ENCODE data around the gene PTPRC. TPM values are rescaled to one million over a fixed set of nuclear protein-coding genes. Genes with fewer than 3 reads are reported as not detected.

PTPRC gene
- total RNA-seq, 1 donor from 2014 or later = not detected

DNA sequence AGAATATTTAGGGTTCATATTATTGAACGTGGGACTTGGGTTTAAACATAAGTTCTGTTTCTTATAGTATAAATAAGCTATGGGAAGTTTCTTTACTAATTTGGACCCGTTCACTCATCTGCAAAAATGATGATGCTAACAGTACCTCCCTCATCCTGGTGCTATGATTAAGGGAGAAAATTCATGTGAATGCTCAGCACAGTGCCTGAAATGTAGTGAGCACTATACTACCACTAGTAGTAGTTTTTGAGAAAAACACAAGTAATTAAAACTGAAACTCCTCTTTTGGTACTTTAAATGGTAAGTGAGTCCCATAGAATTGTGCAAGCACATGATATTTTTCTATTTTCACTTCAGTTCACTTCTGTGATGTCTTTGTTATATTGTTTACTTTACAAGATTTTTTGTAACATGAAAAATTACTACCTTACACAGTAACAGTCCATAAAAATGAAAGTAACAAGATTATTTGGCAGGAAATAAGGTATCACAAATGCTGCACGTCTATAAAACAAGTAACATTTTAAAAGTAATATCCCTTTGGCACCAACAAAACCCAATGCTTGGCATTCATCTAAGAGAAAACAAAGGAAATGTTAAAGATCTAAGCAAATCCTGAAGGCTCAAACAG is 11.3 kb upstream of the PTPRC start:
- Mint-ChIP-seq H3K36me3 (ENCODE audit: low read depth, unreplicated experiment) (no peaks in the 10 kb centered on the region), H3K27me3 (ENCODE audit: unreplicated experiment) (peaks cover 4% of the 10 kb centered on the region), H3K27ac (ENCODE audit: unreplicated experiment) (no peak overlapping the region)

DNA sequence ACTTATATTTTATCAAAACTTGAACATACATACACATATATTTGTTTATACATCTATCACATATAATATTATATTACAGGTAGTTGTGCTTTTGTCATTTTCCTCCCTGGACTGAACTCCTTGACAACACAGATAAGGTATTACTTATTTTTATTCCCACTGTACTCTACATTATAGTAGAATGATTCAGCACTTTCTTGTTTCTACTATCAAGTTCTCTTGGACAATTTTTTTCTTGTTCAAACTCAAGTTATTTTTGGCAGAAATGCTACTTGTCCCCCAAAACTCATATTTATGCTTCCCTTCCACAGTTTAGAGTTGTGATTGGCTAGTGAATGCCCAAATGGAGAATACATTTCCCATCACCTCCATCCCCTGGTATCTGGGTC is 10.8 kb upstream of the PTPRC start:
- TF ChIP-seq, protein P1, sequence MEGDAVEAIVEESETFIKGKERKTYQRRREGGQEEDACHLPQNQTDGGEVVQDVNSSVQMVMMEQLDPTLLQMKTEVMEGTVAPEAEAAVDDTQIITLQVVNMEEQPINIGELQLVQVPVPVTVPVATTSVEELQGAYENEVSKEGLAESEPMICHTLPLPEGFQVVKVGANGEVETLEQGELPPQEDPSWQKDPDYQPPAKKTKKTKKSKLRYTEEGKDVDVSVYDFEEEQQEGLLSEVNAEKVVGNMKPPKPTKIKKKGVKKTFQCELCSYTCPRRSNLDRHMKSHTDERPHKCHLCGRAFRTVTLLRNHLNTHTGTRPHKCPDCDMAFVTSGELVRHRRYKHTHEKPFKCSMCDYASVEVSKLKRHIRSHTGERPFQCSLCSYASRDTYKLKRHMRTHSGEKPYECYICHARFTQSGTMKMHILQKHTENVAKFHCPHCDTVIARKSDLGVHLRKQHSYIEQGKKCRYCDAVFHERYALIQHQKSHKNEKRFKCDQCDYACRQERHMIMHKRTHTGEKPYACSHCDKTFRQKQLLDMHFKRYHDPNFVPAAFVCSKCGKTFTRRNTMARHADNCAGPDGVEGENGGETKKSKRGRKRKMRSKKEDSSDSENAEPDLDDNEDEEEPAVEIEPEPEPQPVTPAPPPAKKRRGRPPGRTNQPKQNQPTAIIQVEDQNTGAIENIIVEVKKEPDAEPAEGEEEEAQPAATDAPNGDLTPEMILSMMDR (IDR thresholded peaks at IDR 0.05; ENCODE audit: unreplicated experiment) = no peak
- H3K4me3 Mint-ChIP-seq (ENCODE audit: unreplicated experiment) = no peak overlapping the region
- H3K9me3 Mint-ChIP-seq (ENCODE audit: unreplicated experiment) = no peaks in the 10 kb centered on the region
- no peaks in the 10 kb centered on the region for H3K4me1 Mint-ChIP-seq (ENCODE audit: unreplicated experiment)
- no peaks in the 10 kb centered on the region for H3K36me3 Mint-ChIP-seq (ENCODE audit: low read depth, unreplicated experiment)
- peaks cover 4% of the 10 kb centered on the region for H3K27me3 Mint-ChIP-seq (ENCODE audit: unreplicated experiment)
- no peak for DNase-seq (ENCODE audit: low spot score)
- no peak overlapping the region for H3K27ac Mint-ChIP-seq (ENCODE audit: unreplicated experiment)

More for the DNA sequence above, 11.3 kb upstream of the PTPRC start:
- no peaks in the 10 kb centered on the region for H3K9me3 Mint-ChIP-seq (ENCODE audit: unreplicated experiment)
- no peak overlapping the region for H3K4me3 Mint-ChIP-seq (ENCODE audit: unreplicated experiment)
- no peaks in the 10 kb centered on the region for H3K4me1 Mint-ChIP-seq (ENCODE audit: unreplicated experiment)
- DNase-seq (ENCODE audit: low spot score) = no peak
- TF ChIP-seq, protein P1 (IDR thresholded peaks at IDR 0.05; ENCODE audit: unreplicated experiment) = no peak

DNA sequence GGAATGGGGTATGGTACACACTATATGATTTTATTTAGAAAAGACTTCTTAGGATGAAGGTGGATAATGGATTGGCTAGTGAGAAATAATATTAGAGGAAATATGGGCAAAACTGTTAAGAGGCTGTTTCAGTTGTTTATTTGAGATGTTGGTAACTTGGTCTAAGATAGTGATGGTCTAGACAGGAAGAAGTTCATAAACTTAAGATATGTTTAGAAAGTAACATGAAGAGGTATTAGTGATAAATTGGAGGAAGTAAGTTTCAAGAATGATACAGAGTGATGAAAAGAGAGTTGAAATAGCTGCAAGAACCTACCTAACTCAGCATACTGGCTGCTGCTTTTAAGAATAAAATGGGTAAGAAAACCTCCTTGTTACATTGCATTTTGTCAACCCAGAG is 9.2 kb upstream of the PTPRC start:
- DNase-seq (ENCODE audit: low spot score) = no peak
- Mint-ChIP-seq H3K36me3 (ENCODE audit: low read depth, unreplicated experiment) (no peaks in the 10 kb centered on the region), H3K4me3 (ENCODE audit: unreplicated experiment) (no peak overlapping the region), H3K4me1 (ENCODE audit: unreplicated experiment) (no peaks in the 10 kb centered on the region), H3K27me3 (ENCODE audit: unreplicated experiment) (peaks cover 4% of the 10 kb centered on the region), H3K27ac (ENCODE audit: unreplicated experiment) (no peak overlapping the region), H3K9me3 (ENCODE audit: unreplicated experiment) (no peaks in the 10 kb centered on the region)
- TF ChIP-seq, protein P1 (IDR thresholded peaks at IDR 0.05; ENCODE audit: unreplicated experiment) = no peak

DNA sequence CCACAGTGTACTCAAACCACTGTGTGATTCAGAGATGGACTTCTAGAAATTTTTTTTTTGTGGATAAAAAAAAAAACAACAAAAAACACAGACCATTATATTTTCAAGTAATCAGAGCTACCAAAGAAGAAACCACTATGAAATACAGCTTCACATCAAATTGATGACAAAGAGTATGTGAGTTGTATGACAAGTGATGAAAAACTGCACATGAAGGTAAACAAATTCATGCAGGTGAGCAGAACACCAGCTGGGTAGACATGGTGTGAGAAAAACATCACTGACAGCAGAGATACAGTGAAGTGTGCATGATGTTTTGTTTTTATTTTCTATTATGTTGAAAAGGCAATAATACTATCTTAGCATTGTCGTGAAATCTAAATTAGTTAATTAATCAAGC is 8.0 kb upstream of the PTPRC start:
- TF ChIP-seq, protein P1 (IDR thresholded peaks at IDR 0.05; ENCODE audit: unreplicated experiment) = no peak
- Mint-ChIP-seq H3K27ac (ENCODE audit: unreplicated experiment) (no peak overlapping the region), H3K27me3 (ENCODE audit: unreplicated experiment) (peaks cover 4% of the 10 kb centered on the region), H3K9me3 (ENCODE audit: unreplicated experiment) (no peaks in the 10 kb centered on the region), H3K4me1 (ENCODE audit: unreplicated experiment) (no peaks in the 10 kb centered on the region), H3K36me3 (ENCODE audit: low read depth, unreplicated experiment) (no peaks in the 10 kb centered on the region), H3K4me3 (ENCODE audit: unreplicated experiment) (no peak overlapping the region)
- no peak for DNase-seq (ENCODE audit: low spot score)

DNA sequence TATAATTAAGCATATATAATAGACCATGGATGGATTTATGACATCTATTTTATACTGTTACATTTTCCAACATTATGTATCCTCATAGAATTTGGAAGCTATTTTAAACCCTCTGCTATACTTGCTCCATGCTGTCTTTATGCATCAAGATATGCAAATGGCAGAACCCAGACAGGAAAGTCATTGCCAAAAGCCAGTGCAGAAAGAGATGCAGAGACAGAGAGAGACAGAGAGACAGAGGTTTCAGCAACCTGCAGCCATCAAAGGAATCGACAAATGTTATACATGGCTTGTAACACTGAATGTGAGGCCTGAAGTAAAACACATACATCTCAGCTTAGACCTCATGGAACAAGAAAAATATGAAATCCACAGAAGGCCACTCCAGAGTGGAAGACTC is 7.5 kb upstream of the PTPRC start:
- H3K36me3 Mint-ChIP-seq (ENCODE audit: low read depth, unreplicated experiment) = no peaks in the 10 kb centered on the region
- H3K27ac Mint-ChIP-seq (ENCODE audit: unreplicated experiment) = no peak overlapping the region
- H3K27me3 Mint-ChIP-seq (ENCODE audit: unreplicated experiment) = peaks cover 2% of the 10 kb centered on the region
- TF ChIP-seq, protein P1 (IDR thresholded peaks at IDR 0.05; ENCODE audit: unreplicated experiment) = no peak
- no peaks in the 10 kb centered on the region for H3K4me1 Mint-ChIP-seq (ENCODE audit: unreplicated experiment)
- DNase-seq (ENCODE audit: low spot score) = no peak
- H3K9me3 Mint-ChIP-seq (ENCODE audit: unreplicated experiment) = no peaks in the 10 kb centered on the region
- no peak overlapping the region for H3K4me3 Mint-ChIP-seq (ENCODE audit: unreplicated experiment)
